NB4 (cell line): Measurements from ENCODE around the gene ZCCHC9.

ENCODE experiments used
- DNase-seq: peaks from one replicate; pipeline ENCODE4 v3.0.0; 2010; ENCODE audit warnings: low read depth
- H3K4me3 ChIP-seq: one replicate; pipeline ENCODE4 v1.5.1; 2011; ENCODE audit warnings: mild to moderate bottlenecking, low read depth, low read length, moderate library complexity
- MYC ChIP-seq: IDR thresholded peaks from 2 replicates; pipeline ENCODE4 v1.6.1; 2011; ENCODE audit warnings: low read depth, low read length
- POLR2A ChIP-seq: IDR thresholded peaks from 2 replicates; pipeline ENCODE4 v1.6.1; 2011; ENCODE audit warnings: mild to moderate bottlenecking; ENCODE audit not compliant: insufficient read length; ENCODE audit errors: extremely low read depth
- TF ChIP-seq, protein P1 (sequence below): IDR thresholded peaks from one replicate; pipeline ENCODE4 v1.5.1; 2012; ENCODE audit warnings: low read depth, low read length
- TF ChIP-seq, protein P2 (sequence below): IDR thresholded peaks from 2 replicates; pipeline ENCODE4 v1.6.1; 2011; ENCODE audit warnings: low read depth, low read length

Gene ZCCHC9

DNA sequence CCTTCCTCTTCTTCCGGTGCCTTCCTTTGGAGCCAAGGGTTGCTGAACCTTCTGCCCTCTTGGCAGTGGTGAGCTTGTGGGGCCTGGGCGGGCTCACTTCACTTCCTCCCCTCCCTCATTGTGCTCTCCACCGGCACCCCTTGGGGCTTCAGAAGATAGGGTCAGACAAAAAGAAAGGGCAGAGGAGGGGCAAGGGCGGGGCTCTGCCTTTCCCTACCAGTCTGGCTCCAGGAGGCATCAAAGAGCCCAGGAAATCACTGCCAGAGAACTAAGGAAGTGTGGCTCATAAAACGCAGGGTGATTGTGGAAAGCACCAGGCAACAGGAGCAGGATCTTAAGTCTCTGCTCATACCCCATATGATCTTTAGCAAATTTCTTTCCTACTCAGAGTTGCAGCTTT is 57.7 kb downstream of the ZCCHC9 start:
- no peak for TF ChIP-seq MYC
- TF ChIP-seq, protein P1, sequence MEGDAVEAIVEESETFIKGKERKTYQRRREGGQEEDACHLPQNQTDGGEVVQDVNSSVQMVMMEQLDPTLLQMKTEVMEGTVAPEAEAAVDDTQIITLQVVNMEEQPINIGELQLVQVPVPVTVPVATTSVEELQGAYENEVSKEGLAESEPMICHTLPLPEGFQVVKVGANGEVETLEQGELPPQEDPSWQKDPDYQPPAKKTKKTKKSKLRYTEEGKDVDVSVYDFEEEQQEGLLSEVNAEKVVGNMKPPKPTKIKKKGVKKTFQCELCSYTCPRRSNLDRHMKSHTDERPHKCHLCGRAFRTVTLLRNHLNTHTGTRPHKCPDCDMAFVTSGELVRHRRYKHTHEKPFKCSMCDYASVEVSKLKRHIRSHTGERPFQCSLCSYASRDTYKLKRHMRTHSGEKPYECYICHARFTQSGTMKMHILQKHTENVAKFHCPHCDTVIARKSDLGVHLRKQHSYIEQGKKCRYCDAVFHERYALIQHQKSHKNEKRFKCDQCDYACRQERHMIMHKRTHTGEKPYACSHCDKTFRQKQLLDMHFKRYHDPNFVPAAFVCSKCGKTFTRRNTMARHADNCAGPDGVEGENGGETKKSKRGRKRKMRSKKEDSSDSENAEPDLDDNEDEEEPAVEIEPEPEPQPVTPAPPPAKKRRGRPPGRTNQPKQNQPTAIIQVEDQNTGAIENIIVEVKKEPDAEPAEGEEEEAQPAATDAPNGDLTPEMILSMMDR: no peak
- no peak overlapping the region for H3K4me3 ChIP-seq
- no peak for DNase-seq

DNA sequence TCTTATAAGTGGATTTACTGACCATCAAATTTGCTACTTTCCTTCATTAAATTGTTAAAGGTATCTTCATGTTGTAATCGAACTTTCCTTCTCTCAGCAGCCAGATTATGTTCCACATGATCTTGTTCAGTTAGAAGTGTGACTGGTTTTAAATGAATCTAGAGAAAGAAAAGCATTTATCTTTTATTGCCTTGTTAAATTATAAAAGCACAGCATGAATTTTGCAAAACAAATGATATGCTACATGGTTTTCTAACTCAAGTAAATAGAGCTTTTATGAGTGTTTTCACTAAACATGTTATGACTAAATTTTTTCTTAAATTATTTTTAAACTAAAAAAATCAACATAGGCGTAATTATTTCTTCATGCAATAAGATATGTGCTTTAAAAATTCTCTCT is 58.5 kb downstream of the ZCCHC9 start:
- no peak overlapping the region for H3K4me3 ChIP-seq
- no peak for DNase-seq
- TF ChIP-seq MYC (no peak), POLR2A (no peak)
- TF ChIP-seq, protein P2, sequence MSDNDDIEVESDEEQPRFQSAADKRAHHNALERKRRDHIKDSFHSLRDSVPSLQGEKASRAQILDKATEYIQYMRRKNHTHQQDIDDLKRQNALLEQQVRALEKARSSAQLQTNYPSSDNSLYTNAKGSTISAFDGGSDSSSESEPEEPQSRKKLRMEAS: no peak
- TF ChIP-seq, protein P1: no peak

DNA sequence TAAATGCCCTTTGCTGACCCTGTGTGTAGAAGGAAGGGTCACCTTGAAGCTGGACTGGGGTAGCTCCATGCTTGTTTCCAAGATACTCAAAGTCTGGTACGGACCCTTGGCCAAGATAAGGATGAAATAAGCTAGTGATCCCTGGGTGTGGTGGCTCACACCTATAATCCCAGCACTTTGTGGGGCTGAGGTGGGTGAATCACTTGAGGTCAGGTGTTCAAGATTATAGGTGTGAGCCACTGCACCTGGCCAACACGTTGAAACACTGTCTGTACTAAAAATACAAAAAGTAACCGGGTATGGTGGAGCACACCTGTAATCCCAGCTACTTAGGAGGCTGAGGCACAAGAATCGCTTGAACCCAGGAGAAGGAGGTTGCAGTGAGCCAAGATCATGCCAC is 59.3 kb downstream of the ZCCHC9 start:
- H3K4me3 ChIP-seq: no peak overlapping the region
- TF ChIP-seq, protein P2: no peak
- TF ChIP-seq, protein P1: no peak
- DNase-seq: no peak

DNA sequence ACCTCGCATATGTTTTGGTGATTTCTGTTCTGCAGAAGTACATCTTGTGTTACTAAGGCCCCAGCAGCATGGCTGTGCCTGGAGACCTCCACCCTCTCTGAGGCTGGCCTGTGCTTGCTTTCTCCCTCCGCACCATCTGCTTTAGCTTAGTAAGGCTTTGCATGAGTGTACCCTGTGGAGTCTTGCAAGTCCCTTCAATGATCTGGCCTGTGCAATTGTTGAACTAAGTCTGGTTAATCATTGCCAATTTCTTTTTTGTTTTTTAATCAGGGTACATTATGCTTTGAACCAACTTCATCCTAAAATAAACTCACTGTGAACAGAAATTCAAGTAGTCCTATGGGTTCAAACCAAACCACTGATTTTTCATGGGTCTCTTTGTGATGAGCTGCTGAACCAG is 60.2 kb downstream of the ZCCHC9 start:
- TF ChIP-seq, protein P1: no peak
- TF ChIP-seq, protein P2: no peak
- no peak for TF ChIP-seq MYC
- TF ChIP-seq POLR2A: no peak
- H3K4me3 ChIP-seq: no peak overlapping the region
- DNase-seq: no peak
